Gastrocnemius medialis (tissue), 4 donors: ENCODE results near the gene TRIM62.

Experiments
- POLR2A ChIP-seq, 2 donors: fragments of 450-650 bp; IDR thresholded peaks; one replicate each; pipeline ENCODE4 v1.6.1; 2017; ENCODE audit warnings: antibody characterized with exemption in 2 of 2, mild to moderate bottlenecking in 2 of 2, moderate library complexity in 2 of 2
- TF ChIP-seq, protein P1 (sequence below), 5 experiments: fragments of 450-650 bp in 3 of 5; fragments of 200-600 bp in 2 of 5; sonication (generic) in 2 of 5; IDR thresholded peaks in 4 of 5; conservative IDR thresholded peaks in 1 of 5; 1 replicate in 4 of 5; 2 replicates in 1 of 5; pipeline ENCODE4 v1.5.1; 2016 to 2019; ENCODE audit warnings: antibody characterized with exemption in 5 of 5, mild to moderate bottlenecking in 3 of 5, moderate library complexity in 3 of 5

DNA sequence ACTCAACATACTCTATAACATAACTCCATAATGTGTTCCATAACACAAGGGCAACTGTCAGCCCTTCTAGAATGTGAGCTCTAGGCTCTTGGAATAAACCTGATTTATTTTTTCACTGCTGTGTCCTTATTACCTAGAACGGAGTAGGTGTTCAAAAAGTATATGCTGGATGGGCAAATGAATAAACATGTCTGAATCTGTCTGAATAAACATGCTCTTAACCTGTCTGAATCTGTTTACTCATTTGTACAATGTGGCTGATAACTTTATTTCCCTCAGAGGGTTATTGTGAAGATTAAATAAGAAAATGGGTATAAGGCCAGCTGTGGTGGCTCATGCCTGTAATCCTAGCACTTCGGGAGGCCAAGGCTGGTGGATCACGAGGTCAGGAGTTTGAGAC is 58.6 kb downstream of the TRIM62 start:
- TF ChIP-seq, protein P1, sequence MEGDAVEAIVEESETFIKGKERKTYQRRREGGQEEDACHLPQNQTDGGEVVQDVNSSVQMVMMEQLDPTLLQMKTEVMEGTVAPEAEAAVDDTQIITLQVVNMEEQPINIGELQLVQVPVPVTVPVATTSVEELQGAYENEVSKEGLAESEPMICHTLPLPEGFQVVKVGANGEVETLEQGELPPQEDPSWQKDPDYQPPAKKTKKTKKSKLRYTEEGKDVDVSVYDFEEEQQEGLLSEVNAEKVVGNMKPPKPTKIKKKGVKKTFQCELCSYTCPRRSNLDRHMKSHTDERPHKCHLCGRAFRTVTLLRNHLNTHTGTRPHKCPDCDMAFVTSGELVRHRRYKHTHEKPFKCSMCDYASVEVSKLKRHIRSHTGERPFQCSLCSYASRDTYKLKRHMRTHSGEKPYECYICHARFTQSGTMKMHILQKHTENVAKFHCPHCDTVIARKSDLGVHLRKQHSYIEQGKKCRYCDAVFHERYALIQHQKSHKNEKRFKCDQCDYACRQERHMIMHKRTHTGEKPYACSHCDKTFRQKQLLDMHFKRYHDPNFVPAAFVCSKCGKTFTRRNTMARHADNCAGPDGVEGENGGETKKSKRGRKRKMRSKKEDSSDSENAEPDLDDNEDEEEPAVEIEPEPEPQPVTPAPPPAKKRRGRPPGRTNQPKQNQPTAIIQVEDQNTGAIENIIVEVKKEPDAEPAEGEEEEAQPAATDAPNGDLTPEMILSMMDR (IDR thresholded peaks at IDR 0.05 in 4 of 5, conservative IDR thresholded peaks at IDR 0.05 in 1 of 5): no peak
- no peak for TF ChIP-seq POLR2A (IDR thresholded peaks at IDR 0.05)
